GM12873 (cell line): ENCODE measurements around the gene ZSCAN30.

Source experiments
- TF ChIP-seq, protein P1 (sequence below): IDR thresholded peaks from 2 replicates; pipeline ENCODE4 v1.5.1; 2012; ENCODE audit warnings: low read depth, mild to moderate bottlenecking, moderate library complexity, low read length, control low read depth; ENCODE audit not compliant: insufficient read depth; ENCODE audit errors: missing control alignments

The ZSCAN30 gene

GRCh38 chr18:35278085-35278484 is 11.9 kb downstream of the ZSCAN30 start:
- TF ChIP-seq, protein P1, sequence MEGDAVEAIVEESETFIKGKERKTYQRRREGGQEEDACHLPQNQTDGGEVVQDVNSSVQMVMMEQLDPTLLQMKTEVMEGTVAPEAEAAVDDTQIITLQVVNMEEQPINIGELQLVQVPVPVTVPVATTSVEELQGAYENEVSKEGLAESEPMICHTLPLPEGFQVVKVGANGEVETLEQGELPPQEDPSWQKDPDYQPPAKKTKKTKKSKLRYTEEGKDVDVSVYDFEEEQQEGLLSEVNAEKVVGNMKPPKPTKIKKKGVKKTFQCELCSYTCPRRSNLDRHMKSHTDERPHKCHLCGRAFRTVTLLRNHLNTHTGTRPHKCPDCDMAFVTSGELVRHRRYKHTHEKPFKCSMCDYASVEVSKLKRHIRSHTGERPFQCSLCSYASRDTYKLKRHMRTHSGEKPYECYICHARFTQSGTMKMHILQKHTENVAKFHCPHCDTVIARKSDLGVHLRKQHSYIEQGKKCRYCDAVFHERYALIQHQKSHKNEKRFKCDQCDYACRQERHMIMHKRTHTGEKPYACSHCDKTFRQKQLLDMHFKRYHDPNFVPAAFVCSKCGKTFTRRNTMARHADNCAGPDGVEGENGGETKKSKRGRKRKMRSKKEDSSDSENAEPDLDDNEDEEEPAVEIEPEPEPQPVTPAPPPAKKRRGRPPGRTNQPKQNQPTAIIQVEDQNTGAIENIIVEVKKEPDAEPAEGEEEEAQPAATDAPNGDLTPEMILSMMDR: no peak

DNA sequence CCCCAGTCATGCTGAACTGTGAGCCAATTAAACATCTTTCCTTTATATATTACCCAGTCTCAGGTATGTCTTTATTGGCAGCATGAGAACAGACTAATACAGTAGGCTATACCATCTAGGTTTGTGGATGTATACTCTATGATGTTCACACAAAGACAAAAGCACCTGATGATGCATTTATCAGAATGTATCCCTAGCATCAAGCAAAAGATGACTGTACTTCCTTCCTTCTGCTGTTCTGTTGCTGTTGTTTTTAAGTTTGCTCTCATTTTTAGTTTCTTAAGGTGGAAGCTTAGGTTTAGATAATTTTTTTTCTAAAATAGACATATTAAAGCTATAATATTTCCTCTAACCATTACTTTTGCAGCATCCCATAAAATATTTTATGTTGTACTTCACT is 12.4 kb downstream of the ZSCAN30 start:
- TF ChIP-seq, protein P1: no peak

DNA sequence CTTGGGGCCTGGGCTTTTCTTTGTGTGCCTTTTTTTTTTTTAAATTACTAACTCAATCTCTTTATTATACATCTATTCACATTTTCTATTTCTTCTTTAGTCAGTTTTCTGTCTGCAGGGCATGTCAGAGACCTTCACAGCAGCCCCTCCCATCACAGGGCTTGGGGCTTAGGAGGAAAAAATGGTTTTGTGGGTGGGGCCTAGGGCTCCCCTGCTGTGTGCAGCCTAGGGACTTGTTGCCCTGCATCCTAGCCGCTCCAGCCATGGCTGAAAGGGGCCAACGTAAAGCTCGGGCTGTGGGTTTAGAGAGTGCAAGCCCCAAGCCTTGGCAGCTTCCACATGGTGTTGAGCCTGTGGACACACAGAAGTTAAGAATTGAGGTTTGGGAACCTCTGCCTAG is 13.8 kb downstream of the ZSCAN30 start:
- TF ChIP-seq, protein P1: no peak

- TF ChIP-seq, protein P1: no peak
Observed at GRCh38 chr18:35271656-35272055, 18.4 kb downstream of the ZSCAN30 start.

GRCh38 chr18:35268821-35269220 is 21.2 kb downstream of the ZSCAN30 start:
- TF ChIP-seq, protein P1: no peak

DNA sequence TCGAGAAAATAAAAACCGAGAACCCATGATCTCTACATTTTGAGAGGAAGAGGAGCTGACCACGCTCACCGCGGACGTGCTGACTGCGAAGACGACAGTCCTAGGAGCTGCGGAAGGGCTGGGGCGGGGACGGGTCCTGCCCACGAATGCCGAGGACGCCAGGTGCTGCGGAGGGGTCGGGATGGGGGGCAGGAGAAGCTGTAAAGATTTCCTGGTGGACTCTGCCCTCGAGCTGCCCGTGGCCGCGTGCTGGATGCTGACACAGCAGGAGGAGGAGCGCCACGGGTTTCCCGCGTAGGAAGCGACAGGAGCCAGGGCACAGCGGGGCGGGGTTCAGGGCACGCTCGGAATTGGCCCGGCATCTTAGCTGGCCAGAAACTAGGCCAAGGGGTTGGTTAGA is 22.2 kb downstream of the ZSCAN30 start:
- TF ChIP-seq, protein P1: no peak

- TF ChIP-seq, protein P1: no peak
Observed at GRCh38 chr18:35267161-35267651, 22.8 kb downstream of the ZSCAN30 start.
